Mesenchymal stem cell (in vitro differentiated cells and primary cell): ENCODE data around the gene BCL7C.

Source experiments
- DNase-seq: peaks from one replicate; pipeline ENCODE4 v3.0.0-alpha.2; 2013
- H2AFZ ChIP-seq: one replicate; pipeline ENCODE4 v1.6.1; 2013; ENCODE audit warnings: low read depth, mild to moderate bottlenecking, control low read depth, inconsistent platforms, low read length, moderate library complexity
- H2AK5ac ChIP-seq: 2 replicates; pipeline ENCODE4 v1.6.1; 2013; ENCODE audit warnings: low read length, moderate library complexity, mild to moderate bottlenecking, inconsistent platforms; ENCODE audit not compliant: severe bottlenecking
- H2BK120ac ChIP-seq: one replicate; pipeline ENCODE4 v1.6.1; 2013; ENCODE audit warnings: low read depth, mild to moderate bottlenecking, inconsistent platforms, low read length, moderate library complexity
- H2BK12ac ChIP-seq, 2 experiments: one replicate each; pipeline ENCODE4 v1.6.1; 2013; ENCODE audit warnings: inconsistent platforms in 2 of 2, low read length in 2 of 2, mild to moderate bottlenecking in 2 of 2, moderate library complexity in 2 of 2, control low read depth in 1 of 2
- H2BK15ac ChIP-seq: one replicate; pipeline ENCODE4 v1.6.1; 2013; ENCODE audit warnings: mild to moderate bottlenecking, low read depth, inconsistent platforms; ENCODE audit not compliant: poor library complexity, severe bottlenecking
- H2BK5ac ChIP-seq: 2 replicates; pipeline ENCODE4 v1.6.1; 2013; ENCODE audit warnings: low read depth, mild to moderate bottlenecking, low read length, control low read depth, inconsistent platforms; ENCODE audit not compliant: poor library complexity, severe bottlenecking
- H3K14ac ChIP-seq, 2 experiments: one replicate each; pipeline ENCODE4 v1.6.1; 2013; ENCODE audit warnings: inconsistent platforms in 2 of 2, low read length in 2 of 2, control low read depth in 1 of 2, mild to moderate bottlenecking in 1 of 2, moderate library complexity in 1 of 2
- H3K18ac ChIP-seq, 2 experiments: one replicate each; pipeline ENCODE4 v1.6.1; 2013; ENCODE audit warnings: inconsistent platforms in 2 of 2, low read length in 2 of 2, control low read depth in 1 of 2, low read depth in 1 of 2, mild to moderate bottlenecking in 1 of 2
- H3K23ac ChIP-seq, 2 experiments: one replicate each; pipeline ENCODE4 v1.6.1; 2013; ENCODE audit warnings: inconsistent platforms in 2 of 2, low read length in 2 of 2, mild to moderate bottlenecking in 2 of 2, moderate library complexity in 2 of 2, control low read depth in 1 of 2
- H3K27ac ChIP-seq: 2 replicates; pipeline ENCODE4 v1.5.1; 2013; ENCODE audit warnings: mild to moderate bottlenecking, moderate library complexity, low read length, control low read depth, inconsistent platforms; ENCODE audit not compliant: poor library complexity, severe bottlenecking
- H3K27me3 ChIP-seq, 2 experiments: 2 replicates each; pipeline versions ENCODE4 v1.6.1 to v1.7.0; 2013; ENCODE audit warnings: low read length in 2 of 2, mild to moderate bottlenecking in 2 of 2, moderate library complexity in 2 of 2, control low read depth in 1 of 2, inconsistent platforms in 1 of 2; ENCODE audit not compliant: control insufficient read depth in 1 of 2, insufficient read depth in 1 of 2
- H3K36me3 ChIP-seq, 2 experiments: 2 replicates each; pipeline versions ENCODE4 v1.6.1 to v1.7.0; 2013; ENCODE audit warnings: low read length in 2 of 2, control low read depth in 1 of 2, inconsistent platforms in 1 of 2, low read depth in 1 of 2, mild to moderate bottlenecking in 1 of 2; ENCODE audit not compliant: insufficient read depth in 2 of 2, control insufficient read depth in 1 of 2
- H3K4ac ChIP-seq, 2 experiments: one replicate each; pipeline ENCODE4 v1.6.1; 2013; ENCODE audit warnings: inconsistent platforms in 2 of 2, low read length in 2 of 2, mild to moderate bottlenecking in 2 of 2, moderate library complexity in 2 of 2, control low read depth in 1 of 2, low read depth in 1 of 2
- H3K4me1 ChIP-seq: 2 replicates; pipeline ENCODE4 v1.6.1; 2013; ENCODE audit warnings: low read depth, low read length, control low read depth; ENCODE audit not compliant: control insufficient read depth, insufficient read depth
- H3K4me2 ChIP-seq: 2 replicates; pipeline ENCODE4 v1.6.1; 2013; ENCODE audit warnings: low read length, mild to moderate bottlenecking, inconsistent platforms; ENCODE audit not compliant: poor library complexity, severe bottlenecking
- H3K4me3 ChIP-seq, 2 experiments: 2 replicates each; pipeline versions ENCODE4 v1.5.1 to v1.7.0; 2013; ENCODE audit warnings: low read length in 2 of 2, mild to moderate bottlenecking in 2 of 2, control low read depth in 1 of 2, low read depth in 1 of 2; ENCODE audit not compliant: insufficient read depth in 1 of 2
- H3K79me1 ChIP-seq: replicated peaks from 2 replicates; pipeline ENCODE4 v1.6.1; 2013; ENCODE audit warnings: mild to moderate bottlenecking, control low read depth, low read length, inconsistent platforms; ENCODE audit not compliant: poor library complexity, severe bottlenecking
- H3K9ac ChIP-seq: 2 replicates; pipeline ENCODE4 v1.7.0; 2013; ENCODE audit warnings: mild to moderate bottlenecking, low read length, moderate library complexity
- H3K9me3 ChIP-seq: 2 replicates; pipeline ENCODE4 v1.7.0; 2013; ENCODE audit warnings: mild to moderate bottlenecking, low read length; ENCODE audit not compliant: control insufficient read depth
- H4K8ac ChIP-seq: one replicate; pipeline ENCODE4 v1.6.1; 2013; ENCODE audit warnings: inconsistent platforms, mild to moderate bottlenecking, low read length, moderate library complexity
- H4K91ac ChIP-seq: one replicate; pipeline ENCODE4 v1.6.1; 2013; ENCODE audit warnings: mild to moderate bottlenecking, low read length, inconsistent platforms
- WGBS: methylation state at CpG from one replicate; pipeline ENCODE4 v1.1.7; 2013; ENCODE audit warnings: mixed read lengths; 5-methylcytosine and 5-hydroxymethylcytosine counted together

BCL7C gene

DNA sequence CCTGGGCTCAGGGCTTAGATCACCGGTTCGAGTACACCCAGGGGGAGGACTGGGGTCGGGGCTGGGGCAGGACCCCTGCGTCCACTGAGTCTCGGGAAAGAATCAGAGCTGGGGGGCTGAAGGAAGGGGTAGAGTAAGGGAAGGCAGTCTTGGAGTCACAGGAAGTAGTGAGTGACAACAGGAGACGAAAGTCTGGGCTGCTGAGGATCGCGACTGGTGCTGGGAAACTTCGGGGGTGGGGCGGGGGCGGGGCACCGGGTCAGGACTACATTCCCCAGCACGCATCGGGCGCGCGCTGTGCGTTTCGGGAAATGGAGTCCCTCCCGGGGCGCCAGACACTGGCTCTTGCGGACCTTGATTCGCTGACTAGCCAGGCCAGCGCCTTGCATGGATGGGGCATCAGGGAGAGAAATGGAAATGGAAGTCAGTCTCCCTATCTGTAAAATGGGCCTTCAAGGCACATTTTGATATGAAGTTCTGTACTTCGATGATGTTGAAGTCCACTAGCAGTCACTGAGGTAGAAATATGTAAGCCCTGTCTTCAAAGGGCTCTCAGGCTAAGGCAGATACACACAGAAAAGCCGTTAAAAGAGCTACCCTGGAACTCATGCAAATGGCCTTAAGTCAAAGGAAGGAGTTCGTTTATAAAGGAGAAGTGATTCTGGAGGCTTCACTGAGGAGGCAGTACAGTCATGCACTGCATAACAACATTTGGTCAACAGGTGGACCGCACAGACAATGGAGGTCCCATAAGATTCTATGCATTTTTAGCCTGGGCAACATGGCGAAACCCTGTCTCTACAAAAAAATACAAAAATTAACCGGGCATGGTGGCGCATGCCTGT, 3.2 kb upstream of the BCL7C start:
- H2BK12ac ChIP-seq = peak overlapping the region in 1 of 2 experiments; percentile 81
- H3K27me3 ChIP-seq = no peaks in the 10 kb centered on the region
- peak overlapping the region; percentile 43 for H2AFZ ChIP-seq
- peak overlapping the region; percentile 97 for H3K27ac ChIP-seq
- H4K91ac ChIP-seq = peak overlapping the region; percentile 60
- peak; percentile 96 for DNase-seq
- peak overlapping the region; percentile 85 for H4K8ac ChIP-seq
- 20% methylated on average over 31 of the region's 31 CpGs for WGBS
- H3K79me1 ChIP-seq = peaks cover 16% of the 10 kb centered on the region
- peak overlapping the region; percentile 80 for H2BK120ac ChIP-seq
- H3K4me3 ChIP-seq = peak overlapping the region; percentile 58 to 84
- no peaks in the 10 kb centered on the region for H3K9me3 ChIP-seq
- H3K9ac ChIP-seq = peak overlapping the region; percentile 96
- H2AK5ac ChIP-seq = peak overlapping the region; percentile 58
- peak overlapping the region in 1 of 2 experiments; percentile 15 for H3K23ac ChIP-seq
- H2BK5ac ChIP-seq = peak overlapping the region; percentile 99
- H3K4me1 ChIP-seq = peaks cover 29% of the 10 kb centered on the region
- peaks cover 8 to 11% of the 10 kb centered on the region in 2 experiments for H3K36me3 ChIP-seq
- peak overlapping the region; percentile 62 to 94 for H3K4ac ChIP-seq
- peak overlapping the region; percentile 67 for H3K4me2 ChIP-seq
- H3K18ac ChIP-seq = peak overlapping the region; percentile 65 to 94
- H2BK15ac ChIP-seq = peak overlapping the region; percentile 60
- peak overlapping the region in 1 of 2 experiments; percentile 93 for H3K14ac ChIP-seq

DNA sequence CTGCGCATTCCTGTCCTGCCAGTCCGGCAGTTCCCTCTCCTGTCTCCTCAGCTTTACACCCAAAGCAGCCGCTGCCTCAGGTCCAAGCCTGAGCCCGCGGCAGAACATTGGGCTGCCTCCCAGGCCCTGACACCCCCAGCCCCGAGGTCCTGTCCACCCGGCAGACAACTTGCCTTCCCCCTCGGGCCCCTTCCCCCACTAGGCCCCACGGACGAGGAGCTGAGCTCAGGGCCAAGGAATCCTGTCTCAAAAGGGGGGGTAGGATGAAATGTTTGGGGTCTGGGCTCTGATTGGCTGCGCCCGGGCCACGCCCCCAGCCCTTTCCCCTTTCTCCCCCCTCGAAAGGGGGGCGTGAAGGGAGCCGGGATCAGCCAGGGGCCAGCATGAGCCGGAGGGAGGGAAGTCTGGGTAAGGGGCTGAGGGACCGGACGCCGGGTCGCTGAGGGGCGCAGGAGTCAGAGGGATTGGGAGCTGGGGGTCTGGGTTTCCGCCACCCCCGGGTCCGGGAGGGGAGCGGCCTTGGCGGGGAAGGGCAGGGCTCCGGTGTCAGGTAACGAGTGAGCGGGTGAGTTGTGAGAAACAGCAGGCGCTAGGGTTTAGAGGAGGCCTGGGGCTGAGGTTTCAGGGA, 2.5 kb upstream of the BCL7C start, which contains the start of gene CTF1:
CTF1 (plus strand) TSS at position 354 of the 628 bp plus-strand sequence; CDS start at position 384, 30 bp downstream.
- H3K27ac ChIP-seq = peak within 1 kb of the TSS; percentile 97
- peaks cover 19% of the 10 kb centered on the region for H3K79me1 ChIP-seq
- H3K4me1 ChIP-seq = peaks cover 29% of the 10 kb centered on the region
- H4K8ac ChIP-seq = peak within 1 kb of the TSS; percentile 96
- H2BK120ac ChIP-seq = peak within 1 kb of the TSS; percentile 80
- H2BK5ac ChIP-seq = peak within 1 kb of the TSS; percentile 99
- peak; percentile 90 for DNase-seq
- under 1% methylated on average over 20 of the region's 31 CpGs for WGBS
- no peaks in the 10 kb centered on the region for H3K27me3 ChIP-seq
- peak within 1 kb of the TSS; percentile 46 for H2AFZ ChIP-seq
- peak within 1 kb of the TSS; percentile 58 for H2AK5ac ChIP-seq
- peaks cover 12 to 16% of the 10 kb centered on the region in 2 experiments for H3K36me3 ChIP-seq
- H3K4ac ChIP-seq = peak within 1 kb of the TSS; percentile 91 to 94
- H2BK15ac ChIP-seq = peak within 1 kb of the TSS; percentile 60
- peak within 1 kb of the TSS; percentile 60 for H4K91ac ChIP-seq
- peak within 1 kb of the TSS; percentile 96 for H3K9ac ChIP-seq
- no peaks in the 10 kb centered on the region for H3K9me3 ChIP-seq
- H2BK12ac ChIP-seq = peak within 1 kb of the TSS; percentile 7 to 88
- peak within 1 kb of the TSS; percentile 58 to 84 for H3K4me3 ChIP-seq
- H3K14ac ChIP-seq = peak within 1 kb of the TSS in 1 of 2 experiments; percentile 93
- peak within 1 kb of the TSS in 1 of 2 experiments; percentile 15 for H3K23ac ChIP-seq
- peak within 1 kb of the TSS; percentile 67 for H3K4me2 ChIP-seq
- peak within 1 kb of the TSS; percentile 65 to 94 for H3K18ac ChIP-seq

DNA sequence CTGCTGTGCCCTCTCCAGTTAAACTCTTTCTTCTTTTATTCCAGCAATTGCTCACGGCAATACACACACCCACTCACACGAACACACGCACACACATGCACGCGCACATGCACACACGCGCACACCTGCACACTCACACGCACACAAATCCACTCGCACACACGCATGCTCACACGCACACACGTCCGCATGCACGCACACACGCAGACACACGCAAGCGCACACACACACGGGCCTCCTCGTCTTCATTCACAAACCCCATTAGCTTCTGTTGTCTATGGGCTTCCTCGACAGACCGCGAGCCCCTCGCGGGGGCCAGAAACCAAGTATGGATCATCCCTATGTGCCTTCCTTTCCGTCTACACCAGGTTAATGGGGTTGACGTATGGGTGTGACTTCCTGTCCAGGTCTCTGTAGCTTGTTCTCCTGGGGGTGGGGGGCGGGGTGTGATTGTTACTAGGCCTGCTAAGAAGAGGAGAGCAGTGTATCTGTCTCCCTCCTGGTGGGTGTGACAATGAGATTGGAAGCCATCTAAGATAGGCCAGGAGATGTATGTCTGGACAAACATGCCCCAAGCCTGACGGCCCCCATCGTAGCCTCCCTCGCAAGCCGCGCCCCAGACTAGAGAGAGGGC, 1.9 kb upstream of the BCL7C start:
- Histone ChIP-seq H3K4ac (peak overlapping the region; percentile 89 to 91), H3K18ac (peak overlapping the region; percentile 4 to 94), H3K27ac (peak overlapping the region; percentile 97), H2BK5ac (peak overlapping the region; percentile 96), H3K9ac (peak overlapping the region; percentile 96), H2BK12ac (peak overlapping the region; percentile 7 to 88), H3K23ac (peak overlapping the region in 1 of 2 experiments; percentile 5), H2AK5ac (peak overlapping the region; percentile 46), H3K9me3 (no peaks in the 10 kb centered on the region), H3K4me2 (peak overlapping the region; percentile 67), H3K36me3 (peaks cover 15 to 19% of the 10 kb centered on the region in 2 experiments), H4K91ac (peak overlapping the region; percentile 41), H3K27me3 (no peaks in the 10 kb centered on the region), H3K14ac (peak overlapping the region in 1 of 2 experiments; percentile 72), H2BK15ac (peak overlapping the region; percentile 55), H3K79me1 (peaks cover 16% of the 10 kb centered on the region), H4K8ac (peak overlapping the region; percentile 96), H2AFZ (peak overlapping the region; percentile 46), H3K4me3 (peak overlapping the region in 1 of 2 experiments; percentile 84), H2BK120ac (peak overlapping the region; percentile 74), H3K4me1 (peaks cover 29% of the 10 kb centered on the region)
- no peak for DNase-seq
- 63% methylated on average over 32 of the region's 32 CpGs for WGBS
